ENCODE measurements around the gene TMEM53.

TMEM53 gene

GRCh38 chr1:44672961-44673674 is 1.2 kb downstream of the TMEM53 start:
- DNase-seq (ENCODE audit: low read depth), result no peak

GRCh38 chr1:44672254-44672955 is 1.9 kb downstream of the TMEM53 start:
- peak; percentile 76 for DNase-seq (ENCODE audit: low read depth)

- DNase-seq (ENCODE audit: low read depth), result no peak
These were observed 3.3 kb downstream of the TMEM53 start for GRCh38 chr1:44670751-44671640.

- DNase-seq (ENCODE audit: low read depth), result peak; percentile 22
These were observed 7.6 kb downstream of the TMEM53 start for GRCh38 chr1:44666719-44667118.

- no peak for DNase-seq (ENCODE audit: low read depth)
These were observed 9.4 kb downstream of the TMEM53 start for GRCh38 chr1:44664730-44665370.

GRCh38 chr1:44663417-44663816 is 10.9 kb downstream of the TMEM53 start:
- DNase-seq (ENCODE audit: low read depth), result no peak

- no peak for DNase-seq (ENCODE audit: low read depth)
These were observed 11.6 kb downstream of the TMEM53 start for GRCh38 chr1:44662683-44663030.

GRCh38 chr1:44661781-44662682 is 12.2 kb downstream of the TMEM53 start:
- DNase-seq (ENCODE audit: low read depth), result no peak

GRCh38 chr1:44660176-44660575 is 14.1 kb downstream of the TMEM53 start:
- no peak for DNase-seq (ENCODE audit: low read depth)

- DNase-seq (ENCODE audit: low read depth), result no peak
These were observed 14.7 kb downstream of the TMEM53 start for GRCh38 chr1:44659566-44659965.

GRCh38 chr1:44655609-44656008 is 18.7 kb downstream of the TMEM53 start:
- DNase-seq (ENCODE audit: low read depth), result peak; percentile 45

- no peak for DNase-seq (ENCODE audit: low read depth)
These were observed 19.6 kb downstream of the TMEM53 start for GRCh38 chr1:44654621-44655187.

GRCh38 chr1:44653107-44653964 is 20.9 kb downstream of the TMEM53 start:
- no peak for DNase-seq (ENCODE audit: low read depth)

GRCh38 chr1:44652445-44653106 is 21.7 kb downstream of the TMEM53 start:
- peak; percentile 71 for DNase-seq (ENCODE audit: low read depth)

- no peak for DNase-seq (ENCODE audit: low read depth)
These were observed 23.2 kb downstream of the TMEM53 start for GRCh38 chr1:44651069-44651468.

GRCh38 chr1:44650159-44650831 is 24.0 kb downstream of the TMEM53 start:
- no peak for DNase-seq (ENCODE audit: low read depth)

GRCh38 chr1:44649788-44650158 is 24.5 kb downstream of the TMEM53 start:
- no peak for DNase-seq (ENCODE audit: low read depth)

GRCh38 chr1:44648529-44649250 is 25.6 kb downstream of the TMEM53 start:
- no peak for DNase-seq (ENCODE audit: low read depth)

Data from EH (cell line).